ENCODE data around the gene TPRG1.

Gene TPRG1

DNA sequence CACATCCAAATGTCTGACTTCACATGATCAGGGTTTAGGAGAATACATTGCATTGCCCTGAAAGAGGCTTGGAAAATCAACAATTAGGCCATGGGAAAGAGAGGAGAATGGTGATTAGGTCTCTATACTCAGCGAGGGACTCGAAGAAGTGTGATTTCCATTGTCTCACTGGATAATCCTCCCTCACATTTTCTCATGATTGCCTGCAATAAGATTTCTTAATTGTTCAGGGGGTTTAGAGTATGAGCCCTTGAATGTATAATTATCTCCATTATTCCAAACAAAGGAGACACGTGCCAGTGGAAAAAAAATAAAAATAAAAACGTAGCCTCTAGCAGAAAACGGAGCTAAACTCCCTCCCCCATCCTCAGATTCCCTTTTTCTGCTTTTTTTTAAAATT, 173.2 kb downstream of the TPRG1 start:
- FAIRE-seq (no peak), DNase-seq (ENCODE audit: insufficient read length, low spot score) (no peak)

- FAIRE-seq (no peak), DNase-seq (ENCODE audit: insufficient read length, low spot score) (no peak)
These were observed 178.0 kb downstream of the TPRG1 start for GRCh38 chr3:189349772-189350171.

DNA sequence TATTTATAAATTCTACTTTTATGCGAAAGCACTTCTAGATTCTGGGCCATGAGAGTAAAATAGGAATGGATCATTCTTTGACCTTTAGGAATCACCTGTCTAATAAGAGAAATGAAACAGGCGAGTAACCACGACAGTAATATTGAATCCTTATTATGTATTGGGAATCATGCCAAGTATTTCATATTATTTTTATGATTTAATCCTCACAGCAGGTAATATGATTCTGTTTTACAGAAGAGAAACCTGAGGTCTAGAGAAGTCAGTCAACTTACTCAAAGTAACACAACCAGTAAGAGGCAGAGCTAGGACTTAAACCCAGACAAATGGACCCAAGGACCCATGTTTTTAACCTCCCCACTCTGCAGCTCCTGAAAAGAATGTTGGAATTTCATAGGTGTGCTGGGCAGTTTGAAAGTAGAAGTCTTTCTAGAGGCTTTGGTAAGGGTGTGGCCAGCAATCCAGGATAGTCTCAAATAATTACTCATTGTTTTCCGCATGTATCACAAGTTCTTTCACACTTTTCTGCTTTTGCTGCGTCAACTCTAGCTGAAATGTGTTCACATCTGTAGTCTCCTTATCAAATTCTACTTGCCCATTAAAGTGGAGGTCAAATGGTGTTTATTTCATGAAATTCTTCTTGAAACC, 181.7 kb downstream of the TPRG1 start:
- no peak for FAIRE-seq

GRCh38 chr3:189353988-189354889, 182.5 kb downstream of the TPRG1 start:
- no peak for FAIRE-seq
- DNase-seq (ENCODE audit: insufficient read length, low spot score) = no peak

More for the DNA sequence above, 181.7 kb downstream of the TPRG1 start:
- no peak for DNase-seq (ENCODE audit: insufficient read length, low spot score)

- DNase-seq (ENCODE audit: insufficient read length, low spot score) = no peak
- FAIRE-seq = no peak
These were observed 183.3 kb downstream of the TPRG1 start for GRCh38 chr3:189355115-189355480.

DNA sequence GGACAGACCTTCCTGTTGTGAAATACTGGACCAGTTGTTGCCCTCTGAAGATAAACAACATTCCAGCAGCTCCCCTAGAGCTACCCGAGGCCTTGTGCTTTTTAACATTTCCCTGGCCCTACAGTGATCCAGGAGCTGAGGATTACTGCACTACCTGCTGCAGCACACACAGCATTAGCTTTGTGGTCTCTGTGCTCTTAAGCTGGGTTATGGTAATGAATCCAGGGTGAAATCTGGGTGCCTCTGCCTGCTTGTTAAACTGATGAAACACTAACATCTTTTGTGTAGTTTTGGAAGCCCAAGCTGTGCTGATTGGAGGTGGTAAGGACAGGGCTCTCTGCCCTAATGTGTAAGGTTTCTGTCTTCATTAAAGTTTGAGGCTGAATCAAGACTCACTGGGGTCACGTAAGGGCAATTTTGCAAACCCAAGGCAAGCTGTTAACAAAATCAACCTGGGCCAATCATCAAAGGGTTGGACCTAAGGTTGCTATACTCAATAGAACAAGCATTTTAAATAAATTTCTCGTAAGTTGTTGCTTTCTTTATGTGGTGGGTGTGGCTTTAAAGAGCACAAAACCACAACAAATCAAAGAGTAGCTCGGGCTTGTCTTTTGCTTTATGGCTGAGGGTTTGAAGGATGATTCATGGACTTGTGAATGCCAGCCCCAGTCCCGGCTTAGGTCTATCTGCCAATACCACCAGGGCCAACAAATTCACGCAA, 183.9 kb downstream of the TPRG1 start:
- DNase-seq (ENCODE audit: insufficient read length, low spot score) (no peak), FAIRE-seq (no peak)

DNA sequence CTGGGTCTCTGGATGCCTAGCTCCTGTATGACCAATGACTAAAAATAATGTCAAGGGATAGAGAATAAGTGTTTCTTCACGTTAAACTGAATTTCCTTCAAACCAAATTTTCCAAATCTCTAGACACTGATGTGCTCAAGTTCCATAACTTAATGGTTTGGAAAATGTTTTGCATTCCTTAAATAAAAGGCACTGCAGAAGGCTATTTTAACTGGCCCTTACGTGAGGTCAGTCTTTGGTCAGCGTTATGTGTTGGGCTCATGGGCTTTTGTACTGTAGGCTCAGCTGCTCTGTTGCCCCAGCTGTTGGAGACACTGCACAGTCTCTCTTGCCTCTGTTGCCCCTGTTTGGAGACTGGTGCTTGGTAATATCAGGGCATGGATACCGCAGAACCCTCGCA, 188.5 kb downstream of the TPRG1 start:
- DNase-seq (ENCODE audit: insufficient read length, low spot score) (no peak), FAIRE-seq (no peak)

DNA sequence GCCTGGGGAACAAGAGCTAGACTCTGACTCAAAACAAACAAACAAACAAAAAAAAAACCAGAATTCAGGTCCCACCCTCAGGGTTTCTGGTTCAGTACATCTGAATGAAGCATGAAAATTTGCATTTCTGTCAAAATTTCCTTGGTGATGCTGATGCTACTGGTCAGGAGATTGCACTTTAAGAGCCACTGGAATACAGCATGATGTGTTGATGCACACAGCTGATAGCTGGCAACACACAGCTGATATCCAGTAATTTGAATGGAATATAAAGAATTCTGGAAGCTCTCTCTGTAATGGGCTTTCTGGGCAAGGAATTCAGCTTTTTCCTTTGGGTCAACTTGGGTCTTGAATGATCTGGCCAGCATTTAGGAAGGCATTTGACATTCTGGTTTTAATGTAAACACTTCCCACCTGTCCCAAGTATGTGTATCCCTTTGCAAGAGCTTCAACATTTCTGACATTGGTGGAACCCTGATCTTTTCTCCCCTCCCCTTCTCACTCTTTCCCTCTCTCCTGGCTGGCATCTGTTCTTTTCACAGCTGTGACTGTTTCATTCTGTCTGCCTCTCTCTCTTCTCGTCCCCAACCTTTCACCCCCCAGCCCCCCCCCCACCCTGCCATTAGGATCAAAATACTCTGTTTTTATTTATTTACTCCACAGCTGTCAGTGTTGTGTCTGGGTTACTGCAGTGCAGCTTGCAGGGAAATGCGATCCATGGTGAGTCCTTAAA, 189.5 kb downstream of the TPRG1 start:
- DNase-seq (ENCODE audit: insufficient read length, low spot score) = no peak
- peak; percentile 35 for FAIRE-seq

GRCh38 chr3:189363590-189364255, 192.0 kb downstream of the TPRG1 start:
- no peak for DNase-seq (ENCODE audit: insufficient read length, low spot score)
- no peak for FAIRE-seq

DNA sequence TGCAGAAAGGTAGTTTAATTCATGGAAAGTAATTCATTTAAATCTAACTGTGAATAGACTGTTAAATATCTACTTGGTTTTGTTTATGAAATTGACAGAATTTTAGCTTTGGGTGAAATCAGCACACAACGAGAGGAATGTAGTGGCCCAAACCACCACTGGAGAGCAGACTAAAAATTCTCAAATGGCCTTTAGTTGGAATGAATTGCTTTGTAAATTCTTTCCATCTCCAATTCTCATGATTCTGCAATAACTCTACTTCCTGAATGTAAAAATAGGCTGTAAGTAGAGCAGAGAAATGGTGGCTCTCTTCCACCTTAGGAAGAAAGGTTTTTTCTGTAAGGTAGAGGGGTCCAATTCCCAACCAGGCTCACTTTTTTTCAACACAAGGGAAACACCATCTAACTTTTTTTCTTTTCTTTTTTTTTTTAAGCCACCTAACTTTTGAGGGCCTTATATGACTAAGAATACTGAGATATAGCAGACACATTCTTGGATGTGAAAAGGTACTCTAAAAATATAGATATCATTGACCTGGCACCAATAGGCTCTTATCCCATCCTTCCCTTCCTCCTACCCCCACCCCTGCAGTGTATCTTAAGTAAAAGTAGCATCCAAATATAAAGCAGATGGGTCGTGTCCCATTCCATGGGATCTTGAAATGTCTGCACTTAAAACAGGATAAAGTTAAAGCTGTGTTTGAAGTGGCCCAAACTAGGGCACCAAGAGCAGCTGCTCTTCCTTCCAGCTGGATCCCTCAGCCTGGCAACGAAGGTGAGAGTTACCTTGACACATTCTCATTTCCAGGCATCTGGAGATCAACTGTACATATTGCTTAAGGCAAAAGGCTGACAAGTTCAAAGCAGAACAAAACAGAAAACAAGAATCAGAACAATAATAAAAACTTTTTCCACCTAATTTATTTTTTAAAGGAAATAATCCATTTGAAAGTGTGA, 194.1 kb downstream of the TPRG1 start:
- DNase-seq (ENCODE audit: insufficient read length, low spot score) = no peak
- no peak for FAIRE-seq

DNA sequence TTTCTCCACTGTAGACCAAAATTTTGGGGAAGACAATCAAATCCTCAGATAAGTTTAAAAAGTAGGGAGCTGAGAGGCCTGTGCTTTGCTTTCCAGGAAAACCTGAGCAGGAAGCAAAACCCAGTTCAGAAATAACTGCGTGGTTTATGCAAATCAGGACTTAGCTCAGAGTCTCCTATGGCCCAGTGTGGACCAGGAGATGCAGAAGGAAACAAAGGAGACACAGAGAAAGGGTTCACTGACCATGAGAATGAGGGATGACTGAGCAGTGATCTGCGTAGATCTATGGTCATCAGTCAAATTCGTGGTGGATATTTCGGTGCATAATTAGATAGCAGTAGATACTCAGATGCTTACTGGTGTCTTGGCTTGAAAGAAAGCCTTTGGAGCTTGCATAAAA, 196.6 kb downstream of the TPRG1 start:
- FAIRE-seq (peak; percentile 73), DNase-seq (ENCODE audit: insufficient read length, low spot score) (no peak)

GRCh38 chr3:189369636-189370035, 197.9 kb downstream of the TPRG1 start:
- no peak for FAIRE-seq
- no peak for DNase-seq (ENCODE audit: insufficient read length, low spot score)

DNA sequence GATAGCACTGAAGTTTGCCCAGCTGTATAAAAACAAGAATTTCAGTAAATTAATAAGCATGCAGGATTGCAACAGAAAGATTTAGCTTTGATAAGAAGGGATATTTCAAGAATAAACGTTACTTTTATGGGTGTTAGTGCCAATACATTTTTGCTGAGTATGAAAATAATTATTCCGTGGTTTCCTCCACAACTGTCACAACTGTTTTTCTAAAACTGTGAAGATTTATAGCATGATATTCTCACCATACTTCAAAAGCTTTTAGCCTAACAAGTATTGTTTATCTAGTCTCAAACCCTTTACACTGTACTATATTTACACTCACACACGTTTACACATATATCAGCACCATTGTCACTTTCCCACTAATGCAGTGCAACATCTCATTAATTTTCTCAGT, 200.5 kb downstream of the TPRG1 start:
- DNase-seq (ENCODE audit: insufficient read length, low spot score) (no peak), FAIRE-seq (no peak)
